C4-2B (cell line): Measurements from ENCODE around the gene JPT1.

Experiments
- ZFX ChIP-seq: fragments of 450-650 bp; IDR thresholded peaks from 2 replicates; pipeline ENCODE4 v1.6.1; 2017
- TF ChIP-seq, protein P1 (sequence below): fragments of 450-650 bp; conservative IDR thresholded peaks from 2 replicates; pipeline ENCODE4 v1.5.1; 2017; ENCODE audit warnings: mild to moderate bottlenecking

- no peak for TF ChIP-seq ZFX
- TF ChIP-seq, protein P1, sequence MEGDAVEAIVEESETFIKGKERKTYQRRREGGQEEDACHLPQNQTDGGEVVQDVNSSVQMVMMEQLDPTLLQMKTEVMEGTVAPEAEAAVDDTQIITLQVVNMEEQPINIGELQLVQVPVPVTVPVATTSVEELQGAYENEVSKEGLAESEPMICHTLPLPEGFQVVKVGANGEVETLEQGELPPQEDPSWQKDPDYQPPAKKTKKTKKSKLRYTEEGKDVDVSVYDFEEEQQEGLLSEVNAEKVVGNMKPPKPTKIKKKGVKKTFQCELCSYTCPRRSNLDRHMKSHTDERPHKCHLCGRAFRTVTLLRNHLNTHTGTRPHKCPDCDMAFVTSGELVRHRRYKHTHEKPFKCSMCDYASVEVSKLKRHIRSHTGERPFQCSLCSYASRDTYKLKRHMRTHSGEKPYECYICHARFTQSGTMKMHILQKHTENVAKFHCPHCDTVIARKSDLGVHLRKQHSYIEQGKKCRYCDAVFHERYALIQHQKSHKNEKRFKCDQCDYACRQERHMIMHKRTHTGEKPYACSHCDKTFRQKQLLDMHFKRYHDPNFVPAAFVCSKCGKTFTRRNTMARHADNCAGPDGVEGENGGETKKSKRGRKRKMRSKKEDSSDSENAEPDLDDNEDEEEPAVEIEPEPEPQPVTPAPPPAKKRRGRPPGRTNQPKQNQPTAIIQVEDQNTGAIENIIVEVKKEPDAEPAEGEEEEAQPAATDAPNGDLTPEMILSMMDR = no peak
Observed at GRCh38 chr17:75173526-75173925, 19.2 kb upstream of the JPT1 start.
